ENCODE data around the gene GLRA3.

GLRA3 gene

GRCh38 chr4:174592256-174592984 lies 236.6 kb downstream of the GLRA3 start:
- no peak for DNase-seq

- DNase-seq = peak; percentile 29
Observed at GRCh38 chr4:174591243-174592021, 237.6 kb downstream of the GLRA3 start.

- DNase-seq = no peak
Observed at GRCh38 chr4:174590336-174590735, 238.7 kb downstream of the GLRA3 start.
